ENCODE data around the gene SMIM32.

DNA sequence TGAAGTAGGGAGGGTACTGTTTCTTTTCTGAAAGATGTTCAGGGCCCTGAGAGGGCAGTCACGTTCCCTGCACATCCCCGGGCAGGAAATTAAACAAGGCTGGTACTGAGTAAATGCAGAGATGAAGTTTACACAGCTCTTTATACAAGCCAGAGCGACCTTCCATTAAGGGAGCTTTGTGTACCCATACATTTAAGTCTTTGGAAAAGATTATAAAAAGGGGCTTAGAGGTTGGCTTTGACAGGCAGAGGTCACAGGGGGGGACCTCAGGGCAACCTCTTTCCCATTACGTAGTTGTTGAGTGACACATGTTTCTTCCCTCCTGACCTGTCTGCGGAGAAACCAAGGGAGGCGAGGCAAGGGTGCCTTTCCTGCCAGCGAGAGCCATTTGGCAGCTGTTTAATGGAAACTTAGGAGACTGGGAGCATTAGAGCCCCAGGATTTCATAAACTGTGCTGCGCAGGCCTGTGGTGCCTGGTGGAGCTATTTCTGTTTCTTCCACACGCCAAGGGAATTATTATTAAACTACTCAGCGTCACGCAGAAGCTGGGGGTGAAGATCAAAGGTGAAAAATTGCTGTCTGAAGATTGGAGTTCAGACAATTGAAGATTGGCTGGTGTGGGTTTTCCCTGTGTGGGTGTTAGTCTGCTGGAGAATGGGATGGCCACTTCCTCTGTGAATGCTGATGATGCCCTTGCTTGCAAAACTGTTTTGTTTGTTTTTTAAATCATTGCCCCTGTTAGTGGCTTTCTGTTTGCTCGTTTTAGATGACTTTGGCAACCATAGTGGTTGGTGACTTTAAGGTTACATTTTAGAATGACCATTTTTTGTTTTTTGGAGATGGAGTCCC is 3.2 kb upstream of the SMIM32 start:
- TF ChIP-seq, protein P1, sequence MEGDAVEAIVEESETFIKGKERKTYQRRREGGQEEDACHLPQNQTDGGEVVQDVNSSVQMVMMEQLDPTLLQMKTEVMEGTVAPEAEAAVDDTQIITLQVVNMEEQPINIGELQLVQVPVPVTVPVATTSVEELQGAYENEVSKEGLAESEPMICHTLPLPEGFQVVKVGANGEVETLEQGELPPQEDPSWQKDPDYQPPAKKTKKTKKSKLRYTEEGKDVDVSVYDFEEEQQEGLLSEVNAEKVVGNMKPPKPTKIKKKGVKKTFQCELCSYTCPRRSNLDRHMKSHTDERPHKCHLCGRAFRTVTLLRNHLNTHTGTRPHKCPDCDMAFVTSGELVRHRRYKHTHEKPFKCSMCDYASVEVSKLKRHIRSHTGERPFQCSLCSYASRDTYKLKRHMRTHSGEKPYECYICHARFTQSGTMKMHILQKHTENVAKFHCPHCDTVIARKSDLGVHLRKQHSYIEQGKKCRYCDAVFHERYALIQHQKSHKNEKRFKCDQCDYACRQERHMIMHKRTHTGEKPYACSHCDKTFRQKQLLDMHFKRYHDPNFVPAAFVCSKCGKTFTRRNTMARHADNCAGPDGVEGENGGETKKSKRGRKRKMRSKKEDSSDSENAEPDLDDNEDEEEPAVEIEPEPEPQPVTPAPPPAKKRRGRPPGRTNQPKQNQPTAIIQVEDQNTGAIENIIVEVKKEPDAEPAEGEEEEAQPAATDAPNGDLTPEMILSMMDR (IDR thresholded peaks at IDR 0.05): no peak
- no peak for TF ChIP-seq POLR2A (IDR thresholded peaks at IDR 0.05)

All from prostate gland (tissue), 2 donors.